ENCODE results near the gene ADRA2B.

GRCh38 chr2:96118698-96119388 lies 2.5 kb upstream of the ADRA2B start:
- TF ChIP-seq CTCF (IDR thresholded peaks at IDR 0.05) = no peak
- TF ChIP-seq EP300 (IDR thresholded peaks at IDR 0.05) = no peak
- TF ChIP-seq POLR2A (IDR thresholded peaks at IDR 0.05) = no peak

Data from gastroesophageal sphincter (tissue), 3 donors.